NCI-H748 (cell line): ENCODE data around the gene GLB1L3.
"Not testable (repeated sequence)": the region's sequence is repeated elsewhere in the genome, so short reads cannot be mapped to it uniquely, and the experiment has no call there.

Experiments used
- DNase-seq: peaks from one replicate; lab custom pipeline; 2025; ENCODE audit not compliant: unreplicated experiment; lab: John Stamatoyannopoulos, UW

GLB1L3 gene

GRCh38 chr11:134273317-134273712 lies 2.9 kb upstream of the GLB1L3 start:
- DNase-seq: no peak

- no peak for DNase-seq
Observed at GRCh38 chr11:134275188-134275533, 1.0 kb upstream of the GLB1L3 start.

DNA sequence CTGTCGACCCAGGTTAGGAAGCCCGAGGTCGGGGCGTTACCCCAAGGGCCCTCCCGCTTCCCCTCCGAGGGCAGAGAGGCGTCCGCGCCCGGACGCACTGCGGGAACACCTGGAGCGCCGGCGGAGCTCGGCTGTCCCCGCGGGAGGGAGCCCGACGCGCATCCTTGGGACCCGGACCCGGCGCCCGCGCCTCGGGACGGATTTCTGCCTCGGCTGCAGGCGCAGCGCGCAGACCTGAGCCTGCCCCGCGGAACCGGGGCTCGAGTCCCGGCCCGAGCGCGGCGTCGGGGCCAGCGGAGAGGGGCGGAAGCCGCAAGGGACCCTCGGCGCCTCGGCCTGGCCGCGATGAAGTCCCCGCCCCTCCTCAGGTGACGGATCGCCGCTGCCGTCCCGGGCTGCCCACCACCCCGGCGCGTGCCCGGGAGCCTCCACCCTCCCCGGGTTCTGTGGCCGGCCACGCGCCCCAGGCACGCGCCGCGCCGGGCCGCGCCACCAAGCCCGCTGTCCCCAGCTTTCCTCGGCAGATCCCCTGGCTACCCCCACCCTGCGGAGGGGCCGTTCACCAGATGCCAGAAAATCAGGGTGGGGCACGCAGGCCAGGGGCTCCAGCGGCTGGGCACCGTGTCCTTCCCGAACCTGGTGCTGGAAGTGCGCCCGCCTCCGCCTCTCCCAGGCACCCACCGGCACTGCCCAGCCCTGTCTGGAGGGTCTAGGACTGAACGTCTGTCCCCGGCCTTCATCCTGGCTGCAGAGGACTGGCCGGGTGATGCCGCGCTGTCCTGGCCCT lies 410 bp downstream of the GLB1L3 start:
- DNase-seq: peak; percentile 62

- no peak for DNase-seq
Observed at GRCh38 chr11:134277183-134278001, 1.2 kb downstream of the GLB1L3 start.

DNA sequence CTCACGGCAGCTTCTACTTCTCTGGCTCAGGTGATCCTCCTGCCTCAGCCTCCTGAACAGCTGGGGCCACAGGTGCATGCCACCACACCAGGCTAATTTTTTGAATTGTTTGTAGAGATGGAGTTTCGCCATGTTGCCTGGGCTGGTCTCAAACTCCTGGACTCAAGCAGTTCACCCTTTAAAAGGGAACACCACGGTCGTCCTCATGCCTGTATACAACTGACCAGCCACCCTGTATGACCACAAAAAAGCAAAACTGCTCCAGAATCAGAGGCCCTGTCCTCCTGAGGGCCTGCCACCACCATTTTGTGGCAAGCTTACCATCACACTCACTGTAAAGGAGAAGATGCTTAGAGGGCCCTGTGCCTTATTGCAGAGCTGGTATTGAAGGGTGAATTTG lies 2.2 kb downstream of the GLB1L3 start:
- DNase-seq: no peak

- not testable (repeated sequence) for DNase-seq
Observed at GRCh38 chr11:134281635-134282034, 5.5 kb downstream of the GLB1L3 start.

GRCh38 chr11:134282121-134283045 lies 6.2 kb downstream of the GLB1L3 start:
- DNase-seq: no peak

DNA sequence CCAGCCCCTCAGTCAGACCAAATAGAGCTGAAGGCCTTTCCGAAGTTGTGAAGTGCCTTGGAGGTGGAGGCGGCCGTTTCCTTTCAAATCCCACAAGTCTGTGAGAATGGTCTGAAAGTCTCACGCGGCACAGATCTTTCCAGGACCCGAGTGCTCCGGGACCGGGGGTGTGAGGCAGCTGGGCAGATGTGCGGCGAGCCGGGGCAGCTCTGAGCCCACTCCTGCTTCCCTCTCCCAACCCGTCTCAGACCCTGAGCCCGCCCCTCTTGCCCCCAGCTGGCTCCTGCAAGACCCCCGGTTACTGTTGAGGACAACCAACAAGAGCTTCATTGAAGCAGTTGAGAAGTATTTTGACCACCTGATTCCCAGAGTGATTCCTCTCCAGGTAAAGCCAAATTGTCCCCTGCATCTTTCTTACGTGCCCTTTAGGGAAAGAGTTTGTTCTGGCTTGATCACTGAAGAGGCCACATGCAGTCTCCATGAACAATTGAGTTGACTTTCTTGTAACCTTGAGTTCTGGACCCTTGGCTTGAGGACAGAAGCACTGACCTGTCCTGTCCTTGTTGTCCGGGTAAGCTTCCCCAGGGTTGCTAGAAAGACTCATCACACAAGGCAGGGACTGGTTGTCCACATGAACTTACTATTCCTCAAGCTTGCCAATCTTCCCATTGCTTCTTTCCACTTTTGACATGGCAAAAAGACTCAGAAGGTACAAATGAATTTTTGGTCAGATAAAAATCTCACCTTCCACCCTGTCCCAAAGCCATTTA lies 7.5 kb downstream of the GLB1L3 start:
- DNase-seq: no peak

GRCh38 chr11:134284349-134284748 lies 8.2 kb downstream of the GLB1L3 start:
- not testable (repeated sequence) for DNase-seq

GRCh38 chr11:134287561-134287960 lies 11.4 kb downstream of the GLB1L3 start:
- no peak for DNase-seq

DNA sequence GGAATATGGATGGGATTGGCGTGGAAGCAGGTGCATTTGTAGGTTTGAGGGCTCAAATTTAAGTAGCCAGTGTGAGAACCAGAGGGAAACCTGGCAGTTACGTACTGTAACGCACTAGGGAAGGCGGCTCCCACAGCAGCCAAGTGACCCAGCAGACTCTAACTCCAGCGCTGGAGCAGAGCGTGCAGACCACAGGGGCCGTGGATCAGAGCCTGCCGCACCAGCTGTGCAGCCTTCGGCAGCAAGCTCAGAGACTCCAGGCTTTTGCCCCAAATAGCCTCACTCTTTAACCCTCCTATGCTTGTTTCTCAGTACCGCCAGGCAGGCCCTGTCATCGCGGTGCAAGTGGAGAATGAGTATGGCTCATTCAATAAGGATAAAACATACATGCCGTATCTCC lies 12.3 kb downstream of the GLB1L3 start:
- DNase-seq: no peak

DNA sequence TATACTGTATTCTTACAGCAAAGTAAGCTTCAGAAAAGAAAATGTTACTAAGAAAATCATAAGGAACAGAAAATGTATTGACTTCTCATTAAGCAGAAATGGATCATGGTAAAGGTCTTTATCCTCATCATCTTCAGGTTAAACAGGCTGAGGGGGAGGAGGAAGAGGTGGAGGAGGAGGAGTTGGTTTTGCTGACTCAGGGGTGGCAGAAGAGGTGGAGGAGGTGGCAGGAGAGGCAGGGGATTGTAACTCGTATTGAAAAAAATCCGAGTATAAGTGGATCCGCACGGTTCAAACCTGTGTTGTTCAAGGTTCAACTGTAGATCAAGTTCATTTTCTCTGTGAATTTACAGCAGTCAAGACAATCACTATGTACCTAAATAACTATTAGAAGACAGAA lies 13.0 kb downstream of the GLB1L3 start:
- DNase-seq: no peak

DNA sequence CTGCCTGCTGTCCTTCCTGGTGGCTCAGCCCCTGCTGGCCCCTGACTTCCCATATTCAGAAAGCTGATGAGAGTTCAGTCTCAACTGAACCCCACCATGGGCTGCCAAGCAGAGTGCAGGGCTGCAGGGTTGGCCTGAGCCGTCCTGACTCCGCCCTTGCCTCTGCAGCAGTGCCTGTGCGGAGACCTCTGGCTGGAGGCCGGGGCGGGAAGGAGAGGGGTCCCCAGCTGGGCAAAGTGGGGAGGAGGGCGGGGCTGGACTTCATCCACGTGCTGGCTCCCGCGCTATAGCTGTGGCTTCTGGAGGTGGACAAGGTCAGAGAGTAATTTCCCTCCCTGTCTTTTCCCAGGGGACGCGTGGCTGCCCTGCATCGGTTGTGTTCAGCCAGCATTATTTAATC lies 13.6 kb downstream of the GLB1L3 start:
- no peak for DNase-seq

DNA sequence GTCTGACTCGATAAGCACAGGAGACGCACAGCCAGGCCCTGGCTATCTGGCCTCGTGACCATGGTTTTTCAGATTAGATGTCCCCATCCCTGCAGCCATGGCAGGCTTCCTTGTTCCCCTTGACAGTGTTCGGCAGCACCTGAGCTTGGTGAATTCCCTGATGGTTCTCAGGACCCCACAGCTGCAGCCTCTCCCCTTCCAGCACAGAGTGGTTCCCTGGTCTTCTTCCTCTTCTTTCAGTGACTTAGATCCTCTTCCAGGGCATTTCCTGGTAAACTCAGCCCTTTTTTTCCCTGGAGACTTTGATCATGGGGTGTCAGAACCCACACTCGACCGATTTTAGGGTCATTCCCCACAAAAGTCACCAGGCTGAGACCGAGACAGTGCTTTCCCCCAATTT lies 14.5 kb downstream of the GLB1L3 start:
- DNase-seq: no peak

- no peak for DNase-seq
Observed at GRCh38 chr11:134291196-134291595, 15.0 kb downstream of the GLB1L3 start.

- DNase-seq: no peak
Observed at GRCh38 chr11:134292661-134293060, 16.5 kb downstream of the GLB1L3 start.

- no peak for DNase-seq
Observed at GRCh38 chr11:134293119-134294113, 17.2 kb downstream of the GLB1L3 start.

GRCh38 chr11:134294664-134295063 lies 18.5 kb downstream of the GLB1L3 start:
- no peak for DNase-seq

DNA sequence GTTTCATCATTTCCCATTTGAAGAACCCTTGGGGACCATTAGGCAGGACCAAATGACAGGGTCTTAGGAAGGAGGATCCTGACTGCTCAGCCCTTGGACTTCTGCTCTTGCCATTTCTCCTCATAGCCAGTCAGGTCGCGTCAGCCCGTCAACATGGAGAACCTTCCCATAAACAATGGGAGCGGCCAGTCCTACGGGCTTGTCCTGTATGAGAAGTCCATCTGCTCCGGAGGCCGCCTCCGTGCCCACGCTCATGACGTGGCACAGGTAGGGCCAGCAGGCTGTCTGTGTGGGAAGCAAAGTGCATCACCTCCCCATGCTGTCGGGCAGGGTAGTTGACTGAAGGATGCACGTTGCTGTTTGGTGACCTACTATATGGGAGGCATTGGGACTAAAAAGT lies 36.0 kb downstream of the GLB1L3 start:
- DNase-seq: no peak
